Measurements from ENCODE around the gene CSK. TPM values are rescaled to one million over a fixed set of nuclear protein-coding genes. Genes with fewer than 3 reads are reported as not detected.

CSK gene
- total RNA-seq, 1 experiment from 2014 or later = 103 TPM

- Histone ChIP-seq H3K27me3 (replicated peaks; ENCODE audit: insufficient read depth, low read depth, low read length, poor library complexity) (no peaks in the 10 kb centered on the region), H3K4me1 (ENCODE audit: insufficient read depth, low read length, poor library complexity, severe bottlenecking) (no peaks in the 10 kb centered on the region), H3K9me3 (ENCODE audit: low read depth, low read length, poor library complexity, severe bottlenecking) (no peaks in the 10 kb centered on the region), H3K27ac (ENCODE audit: low read depth, low read length, poor library complexity, severe bottlenecking) (no peak overlapping the region), H3K4me3 (ENCODE audit: low read depth, low read length, poor library complexity, severe bottlenecking) (no peak overlapping the region), H3K36me3 (ENCODE audit: insufficient read depth, low read length, poor library complexity, severe bottlenecking) (peaks cover 8% of the 10 kb centered on the region)
- TF ChIP-seq CTCF (conservative IDR thresholded peaks at IDR 0.05; ENCODE audit: low read depth, low read length) = no peak
- TF ChIP-seq EZH2 (IDR thresholded peaks at IDR 0.05; ENCODE audit: borderline replicate concordance, low read depth, low read length, poor library complexity, severe bottlenecking) = no peak
- DNase-seq (ENCODE audit: low spot score) = no peak
- ChIA-PET POLR2A (ENCODE audit: low non-redundant PET) (no interaction called here), CTCF (interaction anchor here (1.4 kb wide), 1 partner anchor 66 kb away, joined by 7 read pairs; no protein-coding TSS in a partner anchor)
- no TSS peak for BruUV-seq (replicated peaks)
- intact Hi-C loops (cut with micrococcal nuclease; ENCODE audit: unreplicated experiment) = loop anchor here (5.0 kb wide), 1 partner anchor 65 kb away; no protein-coding TSS in a partner anchor
Measured at GRCh38 chr15:74836846-74837245, 55.0 kb downstream of the CSK start.

GRCh38 chr15:74837482-74838136 lies 55.7 kb downstream of the CSK start:
- Histone ChIP-seq H3K9me3 (ENCODE audit: low read depth, low read length, poor library complexity, severe bottlenecking) (no peaks in the 10 kb centered on the region), H3K4me3 (ENCODE audit: low read depth, low read length, poor library complexity, severe bottlenecking) (no peak overlapping the region), H3K27ac (ENCODE audit: low read depth, low read length, poor library complexity, severe bottlenecking) (no peak overlapping the region), H3K27me3 (replicated peaks; ENCODE audit: insufficient read depth, low read depth, low read length, poor library complexity) (no peaks in the 10 kb centered on the region), H3K4me1 (ENCODE audit: insufficient read depth, low read length, poor library complexity, severe bottlenecking) (no peaks in the 10 kb centered on the region), H3K36me3 (ENCODE audit: insufficient read depth, low read length, poor library complexity, severe bottlenecking) (peaks cover 8% of the 10 kb centered on the region)
- DNase-seq (ENCODE audit: low spot score) = no peak
- intact Hi-C loops (cut with micrococcal nuclease; ENCODE audit: unreplicated experiment) = loop anchor here (5.0 kb wide), 1 partner anchor 65 kb away; no protein-coding TSS in a partner anchor
- CTCF ChIA-PET = no interaction called here
- no peak for TF ChIP-seq EZH2 (IDR thresholded peaks at IDR 0.05; ENCODE audit: borderline replicate concordance, low read depth, low read length, poor library complexity, severe bottlenecking)
- POLR2A ChIA-PET (ENCODE audit: low non-redundant PET) = no interaction called here
- BruUV-seq (replicated peaks) = no TSS peak

- DNase-seq (ENCODE audit: low spot score) = no peak
- H3K36me3 ChIP-seq (ENCODE audit: insufficient read depth, low read length, poor library complexity, severe bottlenecking) = peaks cover 8% of the 10 kb centered on the region
- intact Hi-C loops (cut with micrococcal nuclease; ENCODE audit: unreplicated experiment) = loop anchor here (5.0 kb wide), 1 partner anchor 66 kb away; no protein-coding TSS in a partner anchor
- POLR2A ChIA-PET (ENCODE audit: low non-redundant PET) = no interaction called here
- CTCF ChIA-PET = no interaction called here
- TF ChIP-seq CTCF (conservative IDR thresholded peaks at IDR 0.05; ENCODE audit: low read depth, low read length) (no peak), EZH2 (IDR thresholded peaks at IDR 0.05; ENCODE audit: borderline replicate concordance, low read depth, low read length, poor library complexity, severe bottlenecking) (no peak)
- H3K27me3 ChIP-seq (replicated peaks; ENCODE audit: insufficient read depth, low read depth, low read length, poor library complexity) = no peaks in the 10 kb centered on the region
- BruUV-seq (replicated peaks) = no TSS peak
- H3K4me1 ChIP-seq (ENCODE audit: insufficient read depth, low read length, poor library complexity, severe bottlenecking) = peaks cover under 1% of the 10 kb centered on the region
- H3K27ac ChIP-seq (ENCODE audit: low read depth, low read length, poor library complexity, severe bottlenecking) = no peak overlapping the region
- no peaks in the 10 kb centered on the region for H3K9me3 ChIP-seq (ENCODE audit: low read depth, low read length, poor library complexity, severe bottlenecking)
- H3K4me3 ChIP-seq (ENCODE audit: low read depth, low read length, poor library complexity, severe bottlenecking) = no peak overlapping the region
Measured at GRCh38 chr15:74838137-74838516, 56.2 kb downstream of the CSK start.
